GM18858 (cell line): ENCODE results near the gene GLB1L3.

Experiments used
- ATAC-seq: cut with Tn5 transposase; IDR thresholded peaks from one replicate; pipeline ENCODE4 v1.9.1; 2021; ENCODE audit not compliant: unreplicated experiment

GLB1L3 gene

DNA sequence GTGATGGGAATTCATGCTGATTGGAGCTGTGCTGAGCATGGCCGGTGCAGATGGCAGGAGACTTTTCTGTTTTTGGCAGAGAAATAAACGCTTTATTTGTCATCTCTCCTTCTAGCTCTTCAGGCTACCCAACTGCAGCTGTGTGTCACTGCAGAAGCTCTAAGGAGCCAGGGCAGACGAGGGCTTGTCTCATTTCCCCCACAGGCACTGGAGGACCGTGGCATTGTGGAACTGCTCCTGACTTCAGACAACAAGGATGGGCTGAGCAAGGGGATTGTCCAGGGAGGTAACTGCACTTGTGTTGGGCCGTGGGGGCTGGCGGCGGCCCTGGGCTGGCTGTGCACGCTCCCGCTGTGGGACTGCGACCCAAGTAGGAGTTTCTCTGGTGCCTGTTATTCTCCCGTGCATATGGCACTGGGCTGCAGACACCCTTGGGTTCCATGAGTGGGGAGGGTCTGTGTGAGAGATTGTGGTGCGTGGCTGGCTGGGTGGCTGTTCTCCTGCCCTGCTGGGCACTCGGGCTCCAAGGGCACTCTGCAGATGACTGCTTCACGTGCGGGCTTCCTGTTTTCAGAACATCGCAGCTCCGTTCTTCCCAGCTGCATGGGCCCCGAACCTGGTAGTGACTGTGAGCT lies 82.8 kb downstream of the GLB1L3 start:
- no peak for ATAC-seq

DNA sequence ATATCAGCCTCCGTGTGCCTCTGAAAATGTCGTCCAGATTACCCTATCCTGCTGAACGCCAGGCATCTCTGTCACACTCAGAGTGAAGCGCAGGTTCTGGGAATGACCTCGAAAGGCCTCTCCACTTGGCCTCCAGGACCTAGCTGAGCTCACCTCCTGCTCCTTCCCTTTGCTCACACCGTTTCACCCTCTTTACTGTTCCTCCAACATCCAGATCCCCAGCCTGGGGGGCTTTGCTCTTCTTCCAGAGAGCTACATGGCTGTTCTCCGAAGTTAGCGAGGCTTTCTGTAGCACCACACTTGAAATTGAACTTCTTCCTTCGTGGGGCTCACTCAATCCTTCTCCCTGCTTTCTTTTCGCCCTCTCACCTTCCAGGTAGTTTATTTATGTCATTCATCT lies 83.5 kb downstream of the GLB1L3 start:
- ATAC-seq = no peak

- ATAC-seq = no peak
Measured at GRCh38 chr11:134360050-134360835, 84.1 kb downstream of the GLB1L3 start.

DNA sequence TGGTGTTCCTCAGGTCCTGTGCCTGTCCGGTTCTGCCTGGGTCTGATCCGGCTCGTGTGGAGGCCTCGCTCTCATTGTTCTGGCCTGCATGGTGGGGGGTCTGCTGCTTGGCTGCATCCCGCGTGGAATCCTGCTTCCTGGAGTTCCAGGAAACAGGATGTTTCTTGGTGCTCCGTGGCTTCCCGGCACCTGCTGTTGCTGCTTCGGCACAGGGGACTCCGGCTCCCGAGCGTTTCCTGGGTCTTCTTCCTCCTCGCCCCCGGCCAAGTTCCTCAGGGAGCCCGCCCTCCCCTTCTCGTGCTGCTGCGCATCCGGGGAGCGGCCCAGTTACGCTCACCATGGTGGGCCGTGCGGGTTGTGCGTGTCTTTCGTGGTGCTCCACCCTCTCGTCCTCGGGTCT lies 85.5 kb downstream of the GLB1L3 start:
- no peak for ATAC-seq

DNA sequence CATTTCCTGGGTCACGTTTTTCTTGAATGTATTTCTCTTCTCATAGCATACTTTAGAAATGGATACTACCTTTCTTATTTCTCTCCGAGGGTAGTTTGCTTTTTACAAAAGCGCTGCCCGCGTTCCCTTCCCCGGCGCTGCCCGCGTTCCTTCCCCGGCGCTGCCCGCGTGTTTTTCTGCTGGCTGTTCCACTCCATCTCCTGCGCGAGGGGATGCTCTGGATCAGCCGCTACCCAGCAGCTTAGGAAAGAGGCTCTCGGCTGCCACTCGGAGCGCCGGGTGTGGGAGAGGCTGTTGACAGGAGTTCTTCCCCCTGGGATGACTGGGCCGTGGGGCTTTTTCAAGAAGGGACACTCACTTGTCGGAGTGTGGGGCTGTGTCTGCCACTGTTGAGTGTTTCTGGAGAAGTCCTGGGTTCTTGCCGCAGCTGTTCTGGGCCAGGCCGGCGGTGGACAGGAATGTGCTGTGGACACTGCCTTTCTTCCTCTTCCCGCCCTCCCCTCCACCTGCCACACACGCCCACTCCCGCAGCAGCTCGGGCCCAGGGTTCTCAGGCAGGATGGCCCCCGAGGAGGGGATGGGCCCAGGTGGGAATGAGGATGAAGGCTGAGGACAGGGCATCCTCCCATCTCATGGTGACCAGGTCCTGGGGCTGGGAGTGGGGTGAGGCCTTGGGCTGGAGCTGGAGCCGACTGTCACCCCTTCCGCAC lies 86.2 kb downstream of the GLB1L3 start:
- ATAC-seq = no peak

DNA sequence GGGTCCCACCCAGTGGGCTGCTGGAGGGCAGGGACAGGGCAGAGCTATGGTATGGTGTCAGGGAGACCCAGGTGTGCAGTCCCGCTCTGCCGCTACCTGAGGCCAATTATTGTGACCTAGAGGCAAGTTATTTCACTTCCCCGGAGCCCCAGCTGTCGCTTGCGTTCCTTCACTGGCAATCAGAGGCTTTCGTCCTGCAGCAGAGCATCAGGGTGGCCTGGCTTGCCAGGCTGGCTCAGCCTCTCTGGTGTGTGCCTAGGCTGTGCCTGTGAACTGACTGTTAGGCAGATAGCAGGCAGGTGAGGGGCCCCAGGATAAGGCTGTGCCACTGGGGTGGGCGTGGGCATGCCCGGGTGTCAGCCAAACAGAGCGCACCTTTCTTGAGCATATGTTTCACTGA lies 87.0 kb downstream of the GLB1L3 start:
- no peak for ATAC-seq

DNA sequence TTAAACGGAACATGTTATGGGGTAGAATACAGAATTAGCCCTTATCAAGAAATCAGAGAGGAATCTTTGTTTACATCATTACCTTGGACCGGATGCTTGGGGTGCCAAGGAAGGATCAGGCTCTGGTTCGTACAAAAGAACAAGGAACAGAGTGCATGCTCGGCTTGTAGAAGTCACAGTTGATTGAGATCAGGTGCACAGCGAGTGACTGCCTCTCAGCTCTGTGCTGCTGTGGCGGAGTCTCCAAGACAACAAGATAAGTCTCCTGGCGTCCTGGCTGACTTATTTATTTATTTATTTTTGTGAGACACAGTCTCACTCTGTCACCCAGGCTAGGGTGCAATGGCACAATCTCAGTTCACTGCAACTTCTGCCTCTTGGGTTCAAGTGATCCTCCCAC lies 87.4 kb downstream of the GLB1L3 start:
- no peak for ATAC-seq

DNA sequence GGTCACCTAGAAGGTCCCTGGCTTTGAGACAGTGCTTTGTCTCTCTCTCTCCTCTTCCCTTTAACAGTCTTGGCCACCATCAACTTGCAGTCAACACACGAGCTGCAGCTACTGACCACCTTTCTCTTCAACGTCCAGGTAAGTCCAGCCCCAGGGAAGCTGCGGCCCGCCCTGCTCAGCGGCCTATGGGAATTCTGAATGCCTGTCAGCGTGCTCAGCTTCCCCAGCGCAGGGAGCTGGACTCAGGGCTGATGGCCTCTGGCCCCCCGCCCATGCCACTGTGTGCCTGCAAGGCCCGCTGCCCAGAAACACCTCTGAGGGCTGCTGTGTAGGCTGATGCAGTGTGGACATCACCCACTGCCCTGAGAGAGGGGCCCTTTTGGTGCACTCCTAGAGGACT lies 88.1 kb downstream of the GLB1L3 start:
- ATAC-seq = no peak

DNA sequence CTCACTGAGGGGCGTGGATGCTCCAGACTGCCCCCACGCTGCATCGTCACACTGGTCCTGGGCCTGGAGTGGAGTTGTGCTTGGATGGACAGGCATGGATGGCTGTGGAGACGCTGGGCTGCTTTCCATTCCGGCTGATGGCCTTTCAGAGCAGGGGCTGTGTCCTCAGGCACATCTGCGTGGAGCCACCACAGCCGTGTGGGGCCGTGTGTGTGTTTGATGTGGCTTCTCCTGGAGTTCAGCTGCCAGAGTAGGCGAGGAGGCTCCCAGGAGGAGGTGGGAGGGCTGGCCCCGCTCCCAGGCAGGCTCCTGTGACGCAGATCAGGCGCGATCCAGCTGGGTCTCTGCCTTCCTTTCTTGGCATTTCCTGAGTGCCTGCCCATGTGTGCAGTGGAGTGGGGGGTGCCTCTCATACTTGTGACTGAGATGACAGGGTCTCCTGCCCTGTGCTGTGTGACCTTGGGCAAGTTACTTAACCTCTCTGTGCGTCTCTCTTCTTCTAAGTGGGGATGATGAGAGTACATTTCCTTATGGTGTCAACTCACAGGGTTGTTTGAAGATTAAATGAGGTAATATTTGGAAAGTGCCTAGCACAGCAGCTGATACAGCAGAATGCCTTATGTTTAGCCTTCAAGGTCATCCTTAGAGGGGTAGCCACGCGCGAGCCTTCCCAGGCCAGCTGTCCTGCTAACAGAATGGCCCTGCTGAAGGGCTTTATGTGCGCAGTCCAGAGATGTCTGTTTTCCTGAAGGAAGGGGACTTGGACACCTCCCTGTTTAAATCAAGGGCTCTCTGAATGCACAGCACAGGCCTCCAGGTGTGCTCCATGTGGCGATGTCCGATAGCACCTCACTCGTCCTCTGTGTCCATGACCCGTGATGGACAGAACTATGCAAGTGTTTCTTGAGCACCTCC lies 89.1 kb downstream of the GLB1L3 start:
- no peak for ATAC-seq

GRCh38 chr11:134366254-134366653 lies 90.1 kb downstream of the GLB1L3 start:
- no peak for ATAC-seq

GRCh38 chr11:134367781-134368180 lies 91.6 kb downstream of the GLB1L3 start:
- ATAC-seq = no peak
